HG03103 (cell line): Measurements from ENCODE around the gene SWT1.

Experiments
- ATAC-seq: cut with Tn5 transposase; IDR thresholded peaks from one replicate; pipeline ENCODE4 v1.9.1; 2021; ENCODE audit warnings: low read depth; ENCODE audit not compliant: unreplicated experiment

The SWT1 gene

DNA sequence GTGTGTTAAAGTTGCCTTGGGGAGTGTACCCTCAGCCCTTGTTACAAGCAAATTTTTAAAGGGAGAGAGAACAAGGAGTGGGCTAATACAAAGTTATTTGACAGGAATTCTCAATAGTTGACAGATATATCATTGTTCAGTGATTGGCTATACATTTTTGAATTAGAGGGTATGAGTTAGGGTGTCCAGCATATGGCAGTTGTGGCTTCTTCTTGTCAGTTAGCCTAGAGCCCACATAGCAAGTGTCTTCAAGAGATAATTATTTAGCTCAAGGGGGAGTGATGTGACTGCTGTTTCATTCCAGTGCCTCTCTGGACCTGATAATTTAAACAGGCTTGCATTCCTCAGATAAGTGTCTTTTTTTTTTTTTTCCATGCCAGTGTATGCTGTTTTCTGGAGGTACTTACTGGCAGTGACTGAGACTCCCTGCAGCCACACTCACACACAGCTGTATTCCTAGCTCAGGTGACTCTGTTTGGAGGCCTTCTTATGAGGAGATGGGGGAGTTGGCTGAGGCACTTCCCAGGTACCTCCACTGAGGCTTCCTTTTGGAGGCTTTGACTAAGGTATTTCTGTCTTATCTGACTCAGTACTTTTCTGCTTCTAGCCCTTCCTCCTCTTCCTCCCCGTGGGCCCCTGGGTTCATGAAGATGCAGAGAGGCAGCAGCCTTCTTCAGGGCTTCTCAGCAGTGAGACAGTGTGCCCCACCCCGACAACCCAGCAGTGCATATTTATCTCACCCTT lies 127.7 kb downstream of the SWT1 start:
- ATAC-seq, result no peak

DNA sequence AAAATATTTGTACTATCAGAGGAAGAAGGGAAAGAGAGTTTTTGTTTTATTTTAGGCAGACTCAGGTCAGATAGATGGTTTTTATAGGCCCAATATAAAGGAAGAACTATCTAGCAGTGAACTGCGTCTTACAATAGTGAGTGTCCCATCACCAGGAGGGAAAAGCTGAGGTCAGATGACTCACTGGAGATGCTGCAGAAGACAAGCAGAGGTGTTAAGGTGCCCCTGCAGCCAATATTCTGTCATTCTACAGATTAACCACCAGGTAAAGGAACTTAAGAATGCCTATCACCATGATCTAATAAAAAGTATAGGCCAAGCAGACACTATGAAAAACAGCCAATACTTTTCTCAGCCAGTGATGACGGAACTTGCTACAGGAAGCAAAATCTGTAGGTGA lies 130.5 kb downstream of the SWT1 start:
- ATAC-seq, result no peak

GRCh38 chr1:185288435-185288834 lies 131.5 kb downstream of the SWT1 start:
- ATAC-seq, result no peak

DNA sequence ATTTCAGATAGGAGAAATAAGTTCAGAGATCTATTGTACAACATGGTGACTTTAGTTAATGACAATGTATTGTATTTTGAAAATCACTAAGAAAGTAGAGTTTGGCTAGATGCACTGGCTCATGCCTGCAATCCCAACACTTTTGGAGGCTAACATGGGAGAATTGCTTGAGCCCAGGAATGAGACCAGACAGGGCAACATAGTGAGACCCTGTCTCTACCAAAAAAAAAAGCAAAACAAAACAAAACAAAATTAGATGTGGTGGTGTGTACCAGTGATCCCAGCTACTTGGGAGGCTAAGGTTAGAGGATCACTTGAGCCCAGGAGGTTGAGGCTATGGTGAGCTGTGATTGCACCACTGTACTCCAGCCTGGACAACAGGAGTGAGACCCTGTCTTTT lies 132.9 kb downstream of the SWT1 start:
- ATAC-seq, result no peak

DNA sequence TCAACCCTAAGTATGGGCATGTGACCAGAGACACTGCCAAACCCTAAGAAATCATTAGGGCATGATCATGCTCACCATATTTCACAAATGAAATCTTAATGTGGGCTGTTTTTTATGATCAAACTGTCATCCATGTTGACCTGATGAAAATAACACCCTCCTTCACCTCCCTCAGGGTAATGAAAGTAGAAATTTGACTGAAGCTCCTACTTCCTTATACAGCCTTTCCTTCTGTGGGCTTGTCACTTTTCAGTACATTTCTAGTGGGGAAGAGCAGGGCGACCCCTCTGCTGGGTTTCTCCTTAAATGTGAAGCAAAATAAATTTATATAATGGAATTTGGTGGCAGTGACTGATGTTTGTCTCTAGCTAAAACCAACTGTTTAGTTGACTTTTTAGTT lies 134.2 kb downstream of the SWT1 start:
- ATAC-seq, result no peak

GRCh38 chr1:185291652-185292051 lies 134.7 kb downstream of the SWT1 start:
- no peak for ATAC-seq

DNA sequence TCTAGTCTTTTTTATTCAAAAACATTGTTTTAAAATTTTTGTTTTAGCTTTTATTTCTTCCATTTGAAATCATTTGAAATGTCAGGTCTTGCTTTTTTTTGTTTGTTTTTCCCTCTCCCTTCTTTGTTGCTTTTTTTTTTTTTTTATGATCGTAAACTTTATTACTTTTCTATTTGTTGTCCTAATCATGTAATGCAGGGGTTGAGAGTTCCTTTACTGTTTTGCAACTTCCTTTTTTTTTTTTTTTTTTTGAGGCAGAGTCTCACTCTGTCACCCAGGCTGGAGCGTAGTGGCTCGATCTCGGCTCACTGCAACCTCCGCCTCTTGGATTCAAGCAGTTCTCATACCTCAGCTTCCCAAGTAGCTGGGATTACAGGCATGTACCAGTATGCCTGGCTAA lies 135.3 kb downstream of the SWT1 start:
- no peak for ATAC-seq

- ATAC-seq, result no peak
Observed at GRCh38 chr1:185293967-185294542, 137.1 kb downstream of the SWT1 start.

DNA sequence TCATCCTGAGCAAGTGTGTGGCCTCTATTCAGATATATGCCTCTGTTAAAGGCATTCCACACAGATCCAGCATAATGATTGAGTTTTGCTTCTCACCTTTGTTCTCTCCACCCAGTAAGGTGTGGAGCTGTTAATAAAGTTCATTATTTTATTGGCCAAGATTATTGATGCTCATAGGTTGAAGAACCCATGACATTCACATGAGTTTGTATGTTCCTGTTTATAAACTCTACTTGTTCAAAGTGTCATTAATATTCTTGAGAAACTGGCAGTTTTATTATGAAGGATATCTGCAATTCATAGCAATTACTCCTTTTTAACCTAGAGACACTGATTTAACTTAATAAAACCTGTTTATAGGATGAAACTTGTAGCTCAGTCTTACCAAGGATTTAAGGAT lies 138.1 kb downstream of the SWT1 start:
- ATAC-seq, result no peak

DNA sequence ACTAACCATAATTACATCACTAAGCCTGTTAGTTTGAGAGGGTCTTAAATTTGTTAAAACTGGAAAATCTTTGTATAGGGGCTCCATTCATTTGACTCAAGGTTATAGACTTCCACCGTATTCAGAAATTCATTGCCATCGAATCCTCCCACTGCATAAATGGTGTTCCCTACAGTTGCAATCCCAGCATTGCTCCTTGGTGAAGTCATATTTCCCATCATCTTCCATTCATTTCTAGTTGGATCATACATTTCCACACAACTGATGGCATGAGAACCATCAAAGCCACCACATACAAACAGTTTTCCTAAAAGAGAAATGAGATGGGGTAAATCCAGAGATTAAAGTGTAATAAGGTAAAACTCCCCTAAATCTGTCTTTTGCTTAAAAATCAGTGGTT lies 141.0 kb downstream of the SWT1 start:
- ATAC-seq, result no peak

GRCh38 chr1:185300152-185300551 lies 143.2 kb downstream of the SWT1 start:
- no peak for ATAC-seq

DNA sequence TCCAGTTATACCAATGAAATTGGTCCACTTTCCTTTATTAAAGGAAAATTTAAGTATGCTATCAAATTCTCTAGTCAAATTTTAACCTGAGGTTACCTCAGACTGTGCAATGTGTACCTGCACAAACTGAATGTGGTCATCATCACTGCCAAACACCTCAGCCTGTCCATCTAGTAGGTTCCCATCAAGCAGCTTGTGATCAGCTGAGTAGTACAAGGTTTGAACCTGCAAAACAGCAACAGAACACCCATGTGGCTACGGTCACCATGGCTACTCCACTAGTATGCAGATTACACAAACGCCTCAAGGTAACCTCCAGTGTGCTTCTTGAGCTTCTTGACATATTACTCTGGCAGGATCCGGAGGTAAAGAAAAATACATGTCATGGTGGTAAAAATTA lies 148.5 kb downstream of the SWT1 start:
- no peak for ATAC-seq

- no peak for ATAC-seq
Observed at GRCh38 chr1:185308126-185308525, 151.2 kb downstream of the SWT1 start.

DNA sequence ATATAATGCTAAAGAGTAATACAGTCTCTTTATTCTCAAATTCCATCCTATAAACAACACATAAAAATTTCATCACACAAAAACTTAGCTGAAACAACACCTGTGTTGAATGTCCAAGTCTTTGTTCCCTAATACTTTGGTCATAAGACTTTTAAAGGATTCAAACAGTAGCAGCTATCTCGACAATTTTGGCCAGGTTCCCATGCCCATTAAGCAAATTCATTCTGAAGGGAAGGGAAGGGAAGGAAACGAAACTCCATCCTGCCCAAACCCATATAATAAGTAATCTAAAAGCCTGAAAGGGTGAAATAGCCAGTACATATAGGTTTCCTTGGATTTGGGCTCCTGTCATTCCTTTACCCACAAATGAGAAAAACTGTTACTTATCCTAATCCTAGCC lies 152.6 kb downstream of the SWT1 start:
- ATAC-seq, result no peak

DNA sequence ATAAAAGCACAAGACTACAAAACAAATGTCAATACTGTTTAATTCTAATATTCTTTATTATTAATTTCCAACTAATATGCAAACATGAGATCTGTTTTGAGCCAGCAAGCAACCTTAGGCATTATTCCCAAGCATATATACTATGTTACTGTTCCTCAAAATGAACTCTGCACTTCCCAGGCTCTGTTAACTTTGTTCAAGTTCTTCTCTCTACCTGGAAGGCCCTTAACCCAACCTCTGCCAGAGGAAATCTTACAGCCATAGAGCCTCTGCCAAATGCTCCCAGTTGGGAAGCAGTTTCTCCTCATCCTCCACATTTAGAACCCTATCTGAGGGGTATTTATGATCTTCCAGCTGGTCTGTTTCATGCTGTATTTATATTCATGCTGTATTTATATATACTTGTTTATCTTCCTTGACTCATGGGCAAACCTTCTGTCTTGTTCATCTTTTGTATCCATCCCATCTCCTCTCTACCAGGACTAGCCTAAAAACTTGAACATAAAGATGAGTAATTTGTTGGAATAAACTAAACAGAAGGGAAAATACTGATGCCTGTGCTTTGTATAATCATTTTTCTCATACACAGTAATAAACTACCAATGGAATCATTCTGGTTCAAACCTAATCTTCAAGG lies 154.7 kb downstream of the SWT1 start:
- no peak for ATAC-seq

DNA sequence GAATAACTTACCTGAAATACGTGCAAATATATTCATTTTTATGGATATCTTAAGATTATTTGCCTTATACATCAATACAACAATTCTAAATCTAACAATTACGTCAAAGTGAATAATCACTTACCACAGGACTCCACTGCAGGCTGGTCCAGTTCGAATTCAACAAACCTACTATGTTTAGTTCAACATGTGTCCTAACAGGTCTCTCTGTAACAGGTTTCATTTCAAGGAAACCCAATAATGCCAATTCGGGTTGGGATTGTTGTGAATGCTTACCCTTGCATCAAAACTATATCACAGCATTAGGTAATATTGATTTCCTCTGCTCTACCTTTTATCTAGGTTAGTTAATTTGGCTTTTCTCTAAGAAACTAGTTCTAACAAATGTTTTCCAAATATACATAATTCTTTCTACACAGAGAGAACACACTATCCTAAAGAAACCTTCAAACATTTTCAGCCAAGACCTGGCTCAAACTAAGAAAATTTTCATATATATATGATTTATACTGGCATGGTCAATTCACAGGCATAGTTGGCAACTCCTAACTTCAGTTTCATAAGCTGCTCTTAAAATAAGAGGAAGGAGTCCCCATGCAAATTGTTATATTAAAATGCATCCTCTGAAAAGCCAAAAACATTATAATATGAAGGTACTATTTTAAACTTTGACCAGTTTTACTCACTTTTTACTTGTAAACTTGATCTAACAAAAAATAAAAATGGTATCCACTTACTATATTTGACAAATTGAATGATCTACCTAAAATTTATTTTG lies 155.6 kb downstream of the SWT1 start:
- no peak for ATAC-seq

GRCh38 chr1:185314411-185314810 lies 157.4 kb downstream of the SWT1 start:
- ATAC-seq, result no peak

DNA sequence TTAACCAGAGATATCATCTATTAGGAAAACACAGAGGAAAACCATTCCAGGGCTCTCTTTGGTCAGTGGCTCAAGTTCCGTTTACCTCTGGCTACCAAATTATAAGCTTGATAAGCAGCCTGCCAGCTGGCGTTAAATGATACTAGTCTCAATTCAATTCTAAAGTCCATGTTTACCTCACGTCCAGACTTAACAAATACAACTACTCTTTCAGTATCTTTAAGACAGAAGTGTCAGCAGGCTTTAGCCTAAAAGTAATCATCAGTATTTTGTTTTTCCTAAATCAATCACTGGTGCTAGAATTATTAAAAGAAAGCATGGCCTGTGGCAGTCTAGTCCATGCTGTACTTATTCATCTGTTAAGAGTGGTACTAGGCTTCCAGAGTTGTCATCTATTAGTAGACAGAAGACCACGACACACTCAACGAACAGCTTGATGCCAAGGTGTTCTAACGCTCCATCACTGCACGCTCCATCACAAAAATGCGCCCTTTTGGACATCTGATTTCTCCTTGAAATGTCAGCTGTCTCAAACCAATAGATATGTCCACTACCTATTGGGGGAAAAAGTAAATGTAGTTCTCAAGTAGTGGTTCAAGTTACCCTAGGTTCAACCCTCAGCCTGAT lies 158.6 kb downstream of the SWT1 start:
- ATAC-seq, result no peak

GRCh38 chr1:185316163-185317033 lies 159.4 kb downstream of the SWT1 start:
- peak; percentile 48 for ATAC-seq
